Glutamatergic neuron (in vitro differentiated cells): ENCODE data around the gene SLC9B1. TPM values are rescaled to one million over a fixed set of nuclear protein-coding genes. Genes with fewer than 3 reads are reported as not detected.
"Not testable (repeated sequence)": the region's sequence is repeated elsewhere in the genome, so short reads cannot be mapped to it uniquely, and the experiment has no call there.

Experiments
- DNase-seq: peaks from one replicate; pipeline ENCODE4 v3.0.0; 2022
- H3K27ac Mint-ChIP-seq: one replicate; pipeline ENCODE4 v1.8.0; 2020; ENCODE audit warnings: mild to moderate bottlenecking, mixed read lengths, inconsistent platforms; ENCODE audit not compliant: unreplicated experiment
- H3K27me3 Mint-ChIP-seq: one replicate; pipeline ENCODE4 v1.8.0; 2020; ENCODE audit warnings: mild to moderate bottlenecking, moderate library complexity, mixed read lengths, inconsistent platforms; ENCODE audit not compliant: unreplicated experiment
- H3K36me3 Mint-ChIP-seq: one replicate; pipeline ENCODE4 v1.8.0; 2020; ENCODE audit warnings: mild to moderate bottlenecking, mixed read lengths, inconsistent platforms; ENCODE audit not compliant: unreplicated experiment
- H3K4me1 Mint-ChIP-seq: one replicate; pipeline ENCODE4 v1.8.0; 2020; ENCODE audit warnings: mild to moderate bottlenecking, low read depth, mixed read lengths, inconsistent platforms; ENCODE audit not compliant: unreplicated experiment
- H3K4me3 Mint-ChIP-seq: one replicate; pipeline ENCODE4 v1.8.0; 2020; ENCODE audit warnings: mild to moderate bottlenecking, mixed read lengths, inconsistent platforms; ENCODE audit not compliant: unreplicated experiment
- H3K9me3 Mint-ChIP-seq: one replicate; pipeline ENCODE4 v1.8.0; 2020; ENCODE audit warnings: mild to moderate bottlenecking, moderate library complexity, mixed read lengths, inconsistent platforms; ENCODE audit not compliant: unreplicated experiment
- total RNA-seq: library from RNA; stranded (reverse); fragmentation: NEBNext Ultra II Directional; extraction: Animal tissue kit (Norgen Biotek cat#: 25700); gene quantifications from one replicate; pipeline ENCODE4 v1.2.1, GENCODE V29; 2021; ENCODE audit not compliant: unreplicated experiment
- TF ChIP-seq, protein P1 (sequence below): fragments of 200-600 bp; sonication (generic); IDR thresholded peaks from one replicate; pipeline ENCODE4 v1.5.0; 2021; ENCODE audit not compliant: partially characterized antibody, unreplicated experiment

Gene SLC9B1
- total RNA-seq, 1 donor from 2014 or later: 3.1 TPM

GRCh38 chr4:102935716-102936115 is 83.8 kb downstream of the SLC9B1 start:
- Mint-ChIP-seq H3K4me3 (no peak overlapping the region), H3K36me3 (no peaks in the 10 kb centered on the region), H3K27me3 (no peaks in the 10 kb centered on the region), H3K27ac (no peak overlapping the region), H3K4me1 (no peaks in the 10 kb centered on the region), H3K9me3 (no peaks in the 10 kb centered on the region)
- TF ChIP-seq, protein P1, sequence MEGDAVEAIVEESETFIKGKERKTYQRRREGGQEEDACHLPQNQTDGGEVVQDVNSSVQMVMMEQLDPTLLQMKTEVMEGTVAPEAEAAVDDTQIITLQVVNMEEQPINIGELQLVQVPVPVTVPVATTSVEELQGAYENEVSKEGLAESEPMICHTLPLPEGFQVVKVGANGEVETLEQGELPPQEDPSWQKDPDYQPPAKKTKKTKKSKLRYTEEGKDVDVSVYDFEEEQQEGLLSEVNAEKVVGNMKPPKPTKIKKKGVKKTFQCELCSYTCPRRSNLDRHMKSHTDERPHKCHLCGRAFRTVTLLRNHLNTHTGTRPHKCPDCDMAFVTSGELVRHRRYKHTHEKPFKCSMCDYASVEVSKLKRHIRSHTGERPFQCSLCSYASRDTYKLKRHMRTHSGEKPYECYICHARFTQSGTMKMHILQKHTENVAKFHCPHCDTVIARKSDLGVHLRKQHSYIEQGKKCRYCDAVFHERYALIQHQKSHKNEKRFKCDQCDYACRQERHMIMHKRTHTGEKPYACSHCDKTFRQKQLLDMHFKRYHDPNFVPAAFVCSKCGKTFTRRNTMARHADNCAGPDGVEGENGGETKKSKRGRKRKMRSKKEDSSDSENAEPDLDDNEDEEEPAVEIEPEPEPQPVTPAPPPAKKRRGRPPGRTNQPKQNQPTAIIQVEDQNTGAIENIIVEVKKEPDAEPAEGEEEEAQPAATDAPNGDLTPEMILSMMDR: no peak
- DNase-seq: no peak

DNA sequence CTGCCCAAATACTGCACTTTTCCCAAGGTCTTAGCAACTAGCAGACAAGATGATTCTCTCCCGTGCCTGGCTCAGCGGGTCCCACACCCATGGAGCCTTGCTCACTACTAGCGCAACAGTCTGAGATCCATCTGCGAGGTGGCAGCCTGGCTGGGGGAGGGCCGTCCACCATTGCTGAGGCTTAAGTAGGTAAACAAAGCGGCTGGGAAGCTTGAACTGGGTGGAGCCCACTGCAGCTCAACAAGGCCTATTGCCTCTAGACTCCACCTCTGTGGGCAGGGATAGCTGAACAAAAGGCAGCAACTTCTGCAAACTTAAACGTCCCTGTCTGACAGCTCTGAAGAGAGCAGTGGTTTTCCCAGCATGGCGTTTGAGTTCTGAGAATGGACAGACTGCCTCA is 99.8 kb downstream of the SLC9B1 start:
- not testable (repeated sequence) for H3K9me3 Mint-ChIP-seq, H3K4me1 Mint-ChIP-seq, H3K4me3 Mint-ChIP-seq, H3K27me3 Mint-ChIP-seq, DNase-seq, H3K36me3 Mint-ChIP-seq, H3K27ac Mint-ChIP-seq

DNA sequence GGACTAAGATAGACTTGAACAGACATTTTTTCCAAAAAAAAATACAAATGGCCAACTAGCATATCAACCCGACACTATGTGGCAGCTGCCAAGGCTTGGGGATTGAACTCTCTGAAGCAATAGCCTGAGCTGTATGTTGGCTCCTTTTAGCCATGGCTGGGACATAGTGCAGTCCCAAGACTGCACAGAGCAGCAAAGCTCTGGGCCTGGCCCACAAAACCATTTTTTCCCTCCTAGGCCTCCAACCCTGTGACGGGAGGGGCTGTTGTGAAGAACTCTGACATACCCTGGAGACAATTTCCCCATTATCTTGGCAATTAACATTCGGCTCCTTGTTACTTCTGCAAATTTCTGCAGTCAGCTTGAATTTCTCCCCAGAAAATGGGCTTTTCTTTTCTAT is 100.6 kb downstream of the SLC9B1 start:
- TF ChIP-seq, protein P1: no peak

DNA sequence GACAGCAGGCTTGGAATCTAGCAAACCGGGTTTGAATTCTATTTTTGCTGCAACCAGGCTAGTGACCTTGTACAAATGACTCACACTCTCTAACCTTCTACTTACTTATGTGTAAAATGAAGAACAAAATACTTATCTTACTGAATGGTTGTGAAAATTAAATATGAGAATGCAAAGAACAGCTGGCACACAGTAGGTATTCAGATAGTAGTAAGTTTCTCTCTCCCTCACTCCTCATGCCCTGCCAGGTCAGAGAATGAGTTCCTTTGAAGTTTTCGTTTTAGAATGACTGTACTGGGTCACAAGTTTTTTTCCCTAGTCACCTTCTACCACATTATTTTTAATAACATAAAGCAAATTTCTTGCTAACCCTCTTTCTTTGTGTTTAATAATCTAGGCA is 117.7 kb downstream of the SLC9B1 start:
- no peak overlapping the region for H3K27ac Mint-ChIP-seq
- H3K36me3 Mint-ChIP-seq: no peaks in the 10 kb centered on the region
- no peak overlapping the region for H3K4me3 Mint-ChIP-seq
- H3K4me1 Mint-ChIP-seq: no peaks in the 10 kb centered on the region
- no peak for DNase-seq
- TF ChIP-seq, protein P1: no peak
- no peaks in the 10 kb centered on the region for H3K9me3 Mint-ChIP-seq
- H3K27me3 Mint-ChIP-seq: no peaks in the 10 kb centered on the region

More for the DNA sequence above, 100.6 kb downstream of the SLC9B1 start:
- DNase-seq: no peak
- Mint-ChIP-seq H3K9me3 (peaks cover 3% of the 10 kb centered on the region), H3K36me3 (peaks cover 5% of the 10 kb centered on the region), H3K4me3 (no peak overlapping the region), H3K27me3 (no peaks in the 10 kb centered on the region), H3K4me1 (no peaks in the 10 kb centered on the region), H3K27ac (no peak overlapping the region)

- not testable (repeated sequence) for H3K27ac Mint-ChIP-seq, H3K36me3 Mint-ChIP-seq, H3K27me3 Mint-ChIP-seq, H3K9me3 Mint-ChIP-seq, DNase-seq, H3K4me3 Mint-ChIP-seq, H3K4me1 Mint-ChIP-seq
Observed at GRCh38 chr4:102897610-102898009, 121.9 kb downstream of the SLC9B1 start.

DNA sequence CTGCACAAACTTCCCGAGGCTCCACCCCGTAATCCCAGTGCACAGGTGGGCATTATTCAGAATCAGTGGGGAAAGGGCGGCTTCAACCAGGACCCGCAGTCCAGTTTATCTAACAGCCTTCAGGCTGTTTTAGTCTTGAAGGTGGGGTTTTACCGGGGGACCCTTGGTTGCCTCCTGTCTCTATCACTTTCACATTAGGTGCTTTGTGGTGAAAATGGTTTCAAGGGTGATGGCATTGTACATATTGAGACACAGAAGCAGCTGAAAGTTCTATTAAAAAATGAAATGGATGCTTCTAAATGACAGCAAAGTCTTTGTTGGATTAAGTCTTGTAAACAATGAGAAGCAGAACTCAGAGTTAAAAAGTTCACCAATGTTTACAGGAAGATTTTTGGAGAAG is 123.0 kb downstream of the SLC9B1 start:
- H3K4me1 Mint-ChIP-seq, H3K4me3 Mint-ChIP-seq, H3K27me3 Mint-ChIP-seq, H3K36me3 Mint-ChIP-seq, H3K27ac Mint-ChIP-seq, H3K9me3 Mint-ChIP-seq, DNase-seq: not testable (repeated sequence)

DNA sequence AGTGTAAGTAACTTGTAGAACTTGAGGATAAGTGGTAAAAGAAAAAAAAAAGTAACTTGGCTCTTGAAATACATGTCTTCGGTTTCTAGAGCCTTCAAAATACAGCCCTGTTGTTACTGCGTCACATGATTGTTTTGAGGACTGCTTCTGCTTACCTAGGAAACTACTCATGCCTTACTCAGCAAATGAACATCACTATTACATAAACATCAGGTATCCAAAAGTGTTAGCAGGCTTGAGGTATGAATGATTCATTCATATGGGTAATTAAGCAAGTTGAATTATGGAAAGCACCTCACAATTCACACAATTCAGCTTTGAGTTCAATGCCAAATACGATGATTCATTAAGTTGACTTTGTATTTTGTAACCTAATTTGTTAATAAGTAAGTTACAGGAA is 129.6 kb downstream of the SLC9B1 start:
- H3K4me1 Mint-ChIP-seq, H3K9me3 Mint-ChIP-seq, H3K27ac Mint-ChIP-seq, H3K27me3 Mint-ChIP-seq, H3K4me3 Mint-ChIP-seq, H3K36me3 Mint-ChIP-seq, DNase-seq: not testable (repeated sequence)

DNA sequence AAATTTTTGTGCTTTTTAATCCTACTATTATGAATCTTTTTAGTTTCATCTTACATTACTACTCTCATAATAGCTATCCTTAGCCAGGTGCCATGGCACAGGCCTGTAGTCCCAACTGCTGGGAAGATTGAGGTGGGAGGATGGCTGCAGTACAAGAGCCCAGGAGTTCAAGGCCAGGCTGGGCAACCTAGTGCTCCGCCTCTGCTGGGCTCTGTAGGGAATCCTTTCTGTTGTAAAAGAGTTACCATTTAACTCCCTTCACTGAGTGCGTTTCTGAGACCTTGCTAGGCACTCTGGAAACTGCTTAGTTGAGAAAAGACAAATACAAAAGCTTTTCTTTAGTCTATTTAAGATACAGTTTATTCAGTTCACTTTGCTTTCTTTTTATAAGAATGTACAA is 130.9 kb downstream of the SLC9B1 start:
- H3K27me3 Mint-ChIP-seq, DNase-seq, H3K27ac Mint-ChIP-seq, H3K4me3 Mint-ChIP-seq, H3K9me3 Mint-ChIP-seq, H3K4me1 Mint-ChIP-seq, H3K36me3 Mint-ChIP-seq: not testable (repeated sequence)
